SJSA1 (cell line): ENCODE measurements around the gene TUT4. TPM values are rescaled to one million over a fixed set of nuclear protein-coding genes. Genes with fewer than 3 reads are reported as not detected.
A peak's percentile ranks its signal among the peaks of the same experiment; 100 is the strongest.
"Not testable (repeated sequence)": the region's sequence is repeated elsewhere in the genome, so short reads cannot be mapped to it uniquely, and the experiment has no call there.

Source experiments
- DNase-seq, 2 experiments: peaks; one replicate each; pipeline ENCODE4 v3.0.0-alpha.2; 2015 to 2020; ENCODE audit warnings: low spot score in 2 of 2, low read depth in 1 of 2
- H3K27ac ChIP-seq: fragments of 250-450 bp; sonication (Bioruptor Pico); 2 replicates; pipeline ENCODE4 v1.5.1; 2020; ENCODE audit warnings: mild to moderate bottlenecking, moderate library complexity
- H3K27me3 ChIP-seq: fragments of 250-450 bp; sonication (Bioruptor Pico); replicated peaks from 2 replicates; pipeline ENCODE4 v1.5.1; 2020; ENCODE audit warnings: mild to moderate bottlenecking, moderate library complexity
- H3K36me3 ChIP-seq: fragments of 250-450 bp; sonication (Bioruptor Pico); 2 replicates; pipeline ENCODE4 v1.5.1; 2020; ENCODE audit warnings: mild to moderate bottlenecking
- H3K4me1 ChIP-seq: fragments of 250-450 bp; sonication (Bioruptor Pico); replicated peaks from 2 replicates; pipeline ENCODE4 v1.6.1; 2021; ENCODE audit warnings: mild to moderate bottlenecking
- H3K4me3 ChIP-seq: fragments of 250-450 bp; sonication (Bioruptor Pico); 2 replicates; pipeline ENCODE4 v1.5.1; 2020; ENCODE audit warnings: mild to moderate bottlenecking
- H3K9me3 ChIP-seq: fragments of 250-450 bp; sonication (Bioruptor Pico); replicated peaks from 2 replicates; pipeline ENCODE4 v1.5.1; 2020; ENCODE audit warnings: mild to moderate bottlenecking
- total RNA-seq: library from RNA; depleted of rRNA; stranded (reverse); fragments of >200 nt; shearing (Covaris generic); gene quantifications from 2 replicates; pipeline ENCODE4 v1.2.3, GENCODE V29; 2014

The TUT4 gene
- total RNA-seq, 1 experiment from 2014 or later = 28.2 TPM

- no peak overlapping the region for H3K4me3 ChIP-seq
- H3K9me3 ChIP-seq = no peaks in the 10 kb centered on the region
- H3K27ac ChIP-seq = no peak overlapping the region
- no peaks in the 10 kb centered on the region for H3K36me3 ChIP-seq
- peaks cover 5% of the 10 kb centered on the region; the same call in 1 of the 2 replicates for H3K4me1 ChIP-seq
- no peak for DNase-seq
- no peaks in the 10 kb centered on the region for H3K27me3 ChIP-seq
Observed at GRCh38 chr1:52585474-52585873, 32.6 kb upstream of the TUT4 start.

- H3K9me3 ChIP-seq = no peaks in the 10 kb centered on the region
- no peak overlapping the region for H3K4me3 ChIP-seq
- H3K27ac ChIP-seq = no peak overlapping the region
- DNase-seq = no peak
- H3K27me3 ChIP-seq = no peaks in the 10 kb centered on the region
- H3K36me3 ChIP-seq = no peaks in the 10 kb centered on the region
- H3K4me1 ChIP-seq = peaks cover 5% of the 10 kb centered on the region; the same call in 1 of the 2 replicates
Observed at GRCh38 chr1:52582116-52582696, 29.3 kb upstream of the TUT4 start.

GRCh38 chr1:52580283-52580682, 27.4 kb upstream of the TUT4 start:
- DNase-seq = no peak
- H3K4me3 ChIP-seq = no peak overlapping the region
- peaks cover 10% of the 10 kb centered on the region for H3K4me1 ChIP-seq
- no peaks in the 10 kb centered on the region for H3K27me3 ChIP-seq
- no peak overlapping the region for H3K27ac ChIP-seq
- H3K36me3 ChIP-seq = no peaks in the 10 kb centered on the region
- H3K9me3 ChIP-seq = no peaks in the 10 kb centered on the region

GRCh38 chr1:52579415-52579814, 26.5 kb upstream of the TUT4 start:
- Histone ChIP-seq H3K4me3 (no peak overlapping the region), H3K9me3 (no peaks in the 10 kb centered on the region), H3K27ac (no peak overlapping the region), H3K36me3 (no peaks in the 10 kb centered on the region), H3K27me3 (no peaks in the 10 kb centered on the region), H3K4me1 (peaks cover 19% of the 10 kb centered on the region)
- DNase-seq = no peak

GRCh38 chr1:52578066-52578465, 25.2 kb upstream of the TUT4 start:
- H3K27ac ChIP-seq, H3K27me3 ChIP-seq, H3K9me3 ChIP-seq, H3K4me3 ChIP-seq, DNase-seq, H3K36me3 ChIP-seq: not testable (repeated sequence)
- H3K4me1 ChIP-seq = peaks cover 24% of the 10 kb centered on the region

GRCh38 chr1:52576074-52576473, 23.2 kb upstream of the TUT4 start:
- Histone ChIP-seq H3K4me1 (peaks cover 23% of the 10 kb centered on the region), H3K27me3 (no peaks in the 10 kb centered on the region), H3K4me3 (no peak overlapping the region), H3K9me3 (no peaks in the 10 kb centered on the region), H3K36me3 (no peaks in the 10 kb centered on the region), H3K27ac (no peak overlapping the region)
- no peak for DNase-seq

GRCh38 chr1:52574594-52574993, 21.7 kb upstream of the TUT4 start:
- H3K27ac ChIP-seq = no peak overlapping the region
- no peak overlapping the region for H3K4me3 ChIP-seq
- no peaks in the 10 kb centered on the region for H3K36me3 ChIP-seq
- no peaks in the 10 kb centered on the region for H3K27me3 ChIP-seq
- H3K4me1 ChIP-seq = peaks cover 19% of the 10 kb centered on the region
- peak; percentile 54 to 75 for DNase-seq
- H3K9me3 ChIP-seq = no peaks in the 10 kb centered on the region

GRCh38 chr1:52572387-52572786, 19.5 kb upstream of the TUT4 start:
- DNase-seq = no peak

GRCh38 chr1:52571783-52572182, 18.9 kb upstream of the TUT4 start:
- DNase-seq = no peak
- H3K27me3 ChIP-seq = no peaks in the 10 kb centered on the region

More at GRCh38 chr1:52572387-52572786, 19.5 kb upstream of the TUT4 start:
- Histone ChIP-seq H3K27ac (no peak overlapping the region), H3K9me3 (no peaks in the 10 kb centered on the region), H3K36me3 (no peaks in the 10 kb centered on the region), H3K4me3 (no peak overlapping the region), H3K4me1 (peaks cover 22% of the 10 kb centered on the region), H3K27me3 (no peaks in the 10 kb centered on the region)

GRCh38 chr1:52569449-52570210, 16.7 kb upstream of the TUT4 start:
- H3K4me3 ChIP-seq = no peak overlapping the region
- peaks cover 10% of the 10 kb centered on the region for H3K4me1 ChIP-seq
- H3K9me3 ChIP-seq = no peaks in the 10 kb centered on the region
- DNase-seq = no peak
- H3K36me3 ChIP-seq = no peaks in the 10 kb centered on the region
- H3K27ac ChIP-seq = no peak overlapping the region
- no peaks in the 10 kb centered on the region for H3K27me3 ChIP-seq

More at GRCh38 chr1:52571783-52572182, 18.9 kb upstream of the TUT4 start:
- Histone ChIP-seq H3K4me1 (peaks cover 22% of the 10 kb centered on the region), H3K4me3 (no peak overlapping the region), H3K27ac (no peak overlapping the region), H3K36me3 (no peaks in the 10 kb centered on the region), H3K9me3 (no peaks in the 10 kb centered on the region)

- no peaks in the 10 kb centered on the region for H3K36me3 ChIP-seq
Observed at GRCh38 chr1:52567943-52568342, 15.1 kb upstream of the TUT4 start.

GRCh38 chr1:52562766-52563165, 9.9 kb upstream of the TUT4 start:
- no peaks in the 10 kb centered on the region for H3K27me3 ChIP-seq
- H3K27ac ChIP-seq = no peak overlapping the region
- no peaks in the 10 kb centered on the region for H3K9me3 ChIP-seq
- no peaks in the 10 kb centered on the region for H3K4me1 ChIP-seq
- H3K4me3 ChIP-seq = no peak overlapping the region
- no peak for DNase-seq
- H3K36me3 ChIP-seq = no peaks in the 10 kb centered on the region

More at GRCh38 chr1:52567943-52568342, 15.1 kb upstream of the TUT4 start:
- H3K27ac ChIP-seq = no peak overlapping the region
- H3K9me3 ChIP-seq = no peaks in the 10 kb centered on the region
- no peaks in the 10 kb centered on the region for H3K27me3 ChIP-seq
- 0 out of 2 replicates have a peak, but pooled peaks cover 3% of the 10 kb centered on the region for H3K4me1 ChIP-seq
- no peak overlapping the region for H3K4me3 ChIP-seq
- DNase-seq = no peak

- Histone ChIP-seq H3K4me3 (no peak overlapping the region), H3K4me1 (peaks cover 1% of the 10 kb centered on the region), H3K9me3 (no peaks in the 10 kb centered on the region), H3K27ac (no peak overlapping the region), H3K36me3 (no peaks in the 10 kb centered on the region), H3K27me3 (no peaks in the 10 kb centered on the region)
- no peak for DNase-seq
Observed at GRCh38 chr1:52559875-52560274, 7.0 kb upstream of the TUT4 start.

GRCh38 chr1:52558941-52559340, 6.0 kb upstream of the TUT4 start:
- no peaks in the 10 kb centered on the region for H3K9me3 ChIP-seq
- no peak overlapping the region for H3K27ac ChIP-seq
- DNase-seq = no peak
- peaks cover 11% of the 10 kb centered on the region for H3K4me1 ChIP-seq
- H3K4me3 ChIP-seq = no peak overlapping the region
- no peaks in the 10 kb centered on the region for H3K27me3 ChIP-seq
- H3K36me3 ChIP-seq = no peaks in the 10 kb centered on the region
